ENCODE measurements around the gene EPRS1.

DNA sequence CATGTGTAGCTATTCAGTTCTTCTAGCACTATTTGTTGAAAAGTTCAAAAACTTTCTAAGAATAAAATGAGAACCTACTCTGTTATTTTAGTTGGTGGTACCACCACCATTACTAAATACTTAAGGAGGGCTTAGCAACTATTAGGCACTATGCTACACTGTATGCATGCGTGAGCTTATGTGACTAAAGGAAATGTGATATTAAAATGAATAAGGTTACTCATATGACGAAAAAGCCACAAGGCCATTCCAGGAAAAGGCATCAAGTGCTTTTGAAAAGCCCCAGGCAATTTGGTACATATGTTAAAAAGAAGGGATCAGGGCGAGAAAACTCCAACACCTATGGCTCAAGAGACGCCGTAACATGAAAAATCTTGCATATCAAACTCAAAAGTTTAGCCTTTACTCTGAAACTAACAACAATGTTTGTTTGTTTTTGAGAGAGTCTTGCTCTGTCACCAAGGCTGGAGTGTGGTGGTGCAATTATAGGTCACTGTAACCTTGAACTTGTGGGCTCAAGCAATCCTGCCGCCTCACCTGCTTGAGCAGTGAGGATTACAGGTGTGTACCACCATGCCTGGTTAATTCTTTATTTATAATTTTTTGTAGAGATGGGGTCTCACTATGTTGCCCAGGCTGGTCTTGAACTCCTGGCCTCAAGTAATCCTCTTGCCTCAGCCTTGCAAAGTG, 42.5 kb downstream of the EPRS1 start:
- TF ChIP-seq, protein P1, sequence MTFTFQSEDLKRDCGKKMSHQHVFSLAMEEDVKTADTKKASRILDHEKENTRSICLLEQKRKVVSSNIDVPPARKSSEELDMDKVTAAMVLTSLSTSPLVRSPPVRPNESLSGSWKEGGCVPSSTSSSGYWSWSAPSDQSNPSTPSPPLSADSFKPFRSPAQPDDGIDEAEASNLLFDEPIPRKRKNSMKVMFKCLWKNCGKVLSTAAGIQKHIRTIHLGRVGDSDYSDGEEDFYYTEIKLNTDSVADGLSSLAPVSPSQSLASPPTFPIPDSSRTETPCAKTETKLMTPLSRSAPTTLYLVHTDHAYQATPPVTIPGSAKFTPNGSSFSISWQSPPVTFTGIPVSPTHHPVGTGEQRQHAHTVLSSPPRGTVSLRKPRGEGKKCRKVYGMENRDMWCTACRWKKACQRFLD (CRISPR knock-in tag; IDR thresholded peaks at IDR 0.05; ENCODE audit: borderline replicate concordance): no peak
- TF ChIP-seq HCFC1 (IDR thresholded peaks at IDR 0.05; ENCODE audit: low read depth, low read length) (no peak), TBP (CRISPR knock-in tag; IDR thresholded peaks at IDR 0.05) (no peak), MIER2 (CRISPR knock-in tag; IDR thresholded peaks at IDR 0.05) (no peak), MAFK (conservative IDR thresholded peaks at IDR 0.05 in 1 of 2, IDR thresholded peaks at IDR 0.05 in 1 of 2; ENCODE audit: low read length in 2 of 2) (no peak), ZNF7 (CRISPR knock-in tag; IDR thresholded peaks at IDR 0.05) (no peak), PTBP1 (IDR thresholded peaks at IDR 0.05; ENCODE audit: low read depth, low read length, poor library complexity, severe bottlenecking) (no peak), FOSL2 (CRISPR knock-in tag; IDR thresholded peaks at IDR 0.05) (no peak), POLR2AphosphoS5 (IDR thresholded peaks at IDR 0.05; ENCODE audit: low read depth, low read length) (no peak)
- TF ChIP-seq, protein P2, sequence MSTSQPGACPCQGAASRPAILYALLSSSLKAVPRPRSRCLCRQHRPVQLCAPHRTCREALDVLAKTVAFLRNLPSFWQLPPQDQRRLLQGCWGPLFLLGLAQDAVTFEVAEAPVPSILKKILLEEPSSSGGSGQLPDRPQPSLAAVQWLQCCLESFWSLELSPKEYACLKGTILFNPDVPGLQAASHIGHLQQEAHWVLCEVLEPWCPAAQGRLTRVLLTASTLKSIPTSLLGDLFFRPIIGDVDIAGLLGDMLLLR (CRISPR knock-in tag; IDR thresholded peaks at IDR 0.05): no peak
